Memory B cell (primary cell): Measurements from ENCODE around the gene COMMD2.

Source experiments
- ATAC-seq: fragments of 150-1000 bp; cut with Tn5 transposase; 2 replicates; pipeline ENCODE4 v1.10.0; 2021; ENCODE audit warnings: low read depth, mild to moderate bottlenecking, moderate library complexity
- DNase-seq, 2 donors: peaks; one replicate each; pipeline ENCODE4 v3.0.0; 2022; ENCODE audit warnings: low spot score in 2 of 2
- H3K27ac Mint-ChIP-seq: one replicate; pipeline ENCODE4 v1.8.0; 2022; ENCODE audit warnings: mild to moderate bottlenecking, moderate library complexity, mixed read lengths
- H3K27me3 Mint-ChIP-seq: one replicate; pipeline ENCODE4 v1.8.0; 2022; ENCODE audit warnings: mixed read lengths
- H3K36me3 Mint-ChIP-seq: one replicate; pipeline ENCODE4 v1.8.0; 2022; ENCODE audit warnings: mild to moderate bottlenecking, mixed read lengths
- H3K4me1 Mint-ChIP-seq: one replicate; pipeline ENCODE4 v1.8.0; 2022; ENCODE audit warnings: mixed read lengths
- H3K4me3 Mint-ChIP-seq: one replicate; pipeline ENCODE4 v1.8.0; 2022; ENCODE audit warnings: mild to moderate bottlenecking, moderate library complexity, mixed read lengths
- H3K9me3 Mint-ChIP-seq: one replicate; pipeline ENCODE4 v1.8.0; 2022; ENCODE audit warnings: mixed read lengths

COMMD2 gene

DNA sequence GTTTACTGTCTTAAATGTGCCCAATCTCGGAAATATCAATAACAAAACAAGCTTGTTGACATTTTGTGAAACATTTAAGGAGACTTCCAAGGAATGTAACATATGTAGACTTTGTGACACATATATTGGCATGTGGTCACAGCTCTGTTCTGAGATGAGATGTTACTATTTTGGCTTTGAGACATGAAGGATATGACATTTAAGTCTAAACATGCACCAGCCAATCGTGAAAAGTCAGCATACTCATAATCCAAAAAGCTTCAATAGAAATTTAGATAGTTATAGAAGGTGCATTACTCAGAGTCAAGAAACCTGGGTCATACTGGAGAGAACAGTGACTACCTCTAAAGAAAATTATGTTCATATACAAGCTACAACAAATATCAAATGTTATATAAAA, 13.4 kb downstream of the COMMD2 start:
- Mint-ChIP-seq H3K9me3 (no peaks in the 10 kb centered on the region), H3K4me3 (no peak overlapping the region), H3K4me1 (no peaks in the 10 kb centered on the region), H3K27ac (no peak overlapping the region), H3K27me3 (no peaks in the 10 kb centered on the region), H3K36me3 (peaks cover 12% of the 10 kb centered on the region)
- DNase-seq, result no peak
- no peak for ATAC-seq

DNA sequence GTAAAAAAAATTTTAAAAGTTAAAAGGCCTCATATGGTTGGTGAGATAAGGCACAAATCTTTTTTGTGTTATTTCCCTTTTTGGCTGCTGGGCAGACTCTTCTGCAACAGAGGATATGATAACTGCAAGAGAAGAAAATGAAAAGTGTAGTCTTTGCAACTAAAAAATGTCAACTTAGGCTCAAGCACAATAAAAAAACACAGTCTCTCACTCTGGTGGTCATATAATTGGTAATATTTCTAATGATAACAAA, 15.4 kb downstream of the COMMD2 start:
- H3K4me3 Mint-ChIP-seq, result no peak overlapping the region
- ATAC-seq (no peak), DNase-seq (no peak)
- H3K27me3 Mint-ChIP-seq, result no peaks in the 10 kb centered on the region
- no peak overlapping the region for H3K27ac Mint-ChIP-seq
- peaks cover 11% of the 10 kb centered on the region for H3K36me3 Mint-ChIP-seq
- H3K9me3 Mint-ChIP-seq, result no peaks in the 10 kb centered on the region
- no peaks in the 10 kb centered on the region for H3K4me1 Mint-ChIP-seq

DNA sequence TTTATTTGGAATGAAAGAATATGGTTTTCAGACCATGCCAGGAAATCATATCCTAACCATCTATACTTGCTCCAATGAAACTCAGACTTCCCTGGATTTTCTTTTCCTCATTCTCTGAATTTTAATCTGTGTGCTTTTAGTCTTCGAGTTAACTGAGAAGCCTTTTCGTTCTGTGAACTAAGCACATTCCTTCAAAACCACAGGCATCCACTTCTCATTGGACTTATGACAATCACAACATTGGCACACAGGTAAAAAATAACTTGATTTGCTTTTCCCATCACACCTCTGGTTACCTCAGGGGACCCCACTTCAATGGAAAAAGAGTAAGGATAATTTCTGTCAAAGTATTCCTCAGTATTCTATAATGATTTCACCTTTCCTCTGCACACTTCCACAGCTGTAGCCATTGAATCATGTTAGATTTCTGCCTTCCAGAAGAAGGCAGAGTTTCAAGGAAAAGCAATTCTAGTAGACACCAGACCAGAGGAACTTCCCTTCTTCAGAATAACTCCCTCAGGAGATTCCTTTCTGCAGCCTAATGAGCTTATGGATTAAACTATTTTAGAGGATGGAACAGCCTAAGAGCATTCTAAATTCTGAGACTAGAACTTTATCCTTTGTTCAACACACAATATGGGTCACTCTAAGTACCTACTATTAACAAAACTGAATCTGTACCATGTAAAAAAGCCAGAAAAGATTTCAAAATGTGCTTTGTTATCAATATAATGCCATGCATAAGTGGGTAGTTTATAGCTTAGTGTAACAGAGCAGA, 15.9 kb downstream of the COMMD2 start:
- Mint-ChIP-seq H3K27me3 (no peaks in the 10 kb centered on the region), H3K4me3 (no peak overlapping the region), H3K4me1 (no peaks in the 10 kb centered on the region), H3K27ac (no peak overlapping the region), H3K9me3 (no peaks in the 10 kb centered on the region), H3K36me3 (peaks cover 7% of the 10 kb centered on the region)
- ATAC-seq (no peak), DNase-seq (no peak)

DNA sequence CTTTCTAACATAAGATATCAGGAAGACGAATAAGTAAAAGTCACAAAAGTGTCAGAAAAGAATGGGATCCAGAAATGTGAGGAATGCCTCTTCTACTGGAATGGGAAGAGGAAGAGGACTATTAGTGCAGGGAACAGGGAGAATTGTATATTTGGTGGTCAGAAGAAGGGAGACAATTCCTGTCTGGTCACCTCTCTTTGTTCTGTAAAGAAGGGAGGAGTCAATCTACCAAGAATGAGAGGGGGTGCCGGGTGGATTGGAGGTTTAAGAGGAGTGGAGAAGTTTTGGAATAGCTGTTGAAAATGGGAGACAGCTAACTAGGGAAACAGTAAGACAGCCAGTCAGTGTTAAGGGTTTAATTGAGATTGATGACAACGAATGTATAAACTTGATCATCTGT, 20.1 kb downstream of the COMMD2 start:
- H3K4me3 Mint-ChIP-seq, result no peak overlapping the region
- ATAC-seq (no peak), DNase-seq (no peak)
- H3K27ac Mint-ChIP-seq, result no peak overlapping the region
- no peaks in the 10 kb centered on the region for H3K9me3 Mint-ChIP-seq
- no peaks in the 10 kb centered on the region for H3K27me3 Mint-ChIP-seq
- H3K4me1 Mint-ChIP-seq, result no peaks in the 10 kb centered on the region
- H3K36me3 Mint-ChIP-seq, result no peaks in the 10 kb centered on the region

DNA sequence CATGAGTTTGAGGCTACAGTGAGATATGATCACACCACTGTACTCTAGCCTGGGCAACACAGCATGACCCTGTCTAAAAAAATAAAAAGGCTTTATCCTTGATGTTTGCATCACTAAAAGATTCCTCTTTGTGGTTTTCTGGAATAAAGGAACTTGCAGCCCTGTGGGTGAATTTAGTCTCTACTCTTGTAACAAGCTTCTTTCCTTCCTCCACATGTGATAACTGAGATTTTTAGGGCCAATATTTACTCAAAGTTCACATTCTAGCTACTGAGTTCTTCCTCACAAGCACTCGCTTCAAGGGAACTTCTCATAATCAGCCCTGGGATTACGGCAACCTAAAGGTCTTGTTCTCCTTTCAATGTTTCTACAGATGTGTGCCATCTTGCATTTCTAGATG, 24.6 kb downstream of the COMMD2 start:
- Mint-ChIP-seq H3K9me3 (no peaks in the 10 kb centered on the region), H3K4me3 (no peak overlapping the region), H3K27me3 (no peaks in the 10 kb centered on the region), H3K36me3 (peaks cover 2% of the 10 kb centered on the region), H3K4me1 (no peaks in the 10 kb centered on the region), H3K27ac (no peak overlapping the region)
- no peak for DNase-seq
- no peak for ATAC-seq

DNA sequence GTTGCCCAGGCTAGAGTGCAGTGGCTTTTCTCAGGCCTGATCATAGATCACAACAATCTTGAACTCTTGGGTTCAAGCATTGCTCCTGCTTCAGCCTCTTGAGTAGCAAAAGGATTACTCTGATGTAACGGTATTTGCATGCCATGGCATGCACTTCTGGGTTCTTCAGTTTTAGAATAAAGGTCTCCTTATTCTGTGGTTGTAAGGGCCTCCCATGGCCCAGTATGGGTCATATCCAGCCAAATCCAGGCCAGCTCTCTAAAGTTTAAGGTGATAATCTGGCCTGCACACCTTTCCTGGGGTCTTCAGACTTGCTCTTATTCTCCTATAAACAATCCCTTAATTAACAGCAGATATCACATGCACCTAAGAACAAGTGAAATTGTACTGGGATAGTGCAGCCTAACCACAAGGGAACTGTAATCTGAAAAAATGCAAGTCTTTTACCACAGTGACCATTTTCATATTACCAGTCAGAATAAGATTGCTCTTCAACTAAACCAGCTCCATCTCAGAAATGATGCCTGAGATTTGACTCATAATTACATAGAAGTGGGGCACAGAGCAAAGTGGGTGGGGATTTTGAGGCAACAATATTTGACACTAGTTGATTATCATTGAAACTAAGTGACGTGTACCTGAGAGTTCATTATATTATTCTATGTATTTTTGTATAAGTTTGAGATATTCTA, 25.4 kb downstream of the COMMD2 start:
- ATAC-seq (no peak), DNase-seq (no peak)
- H3K36me3 Mint-ChIP-seq, result peaks cover 2% of the 10 kb centered on the region
- no peak overlapping the region for H3K4me3 Mint-ChIP-seq
- H3K9me3 Mint-ChIP-seq, result peaks cover 3% of the 10 kb centered on the region
- no peak overlapping the region for H3K27ac Mint-ChIP-seq
- H3K27me3 Mint-ChIP-seq, result no peaks in the 10 kb centered on the region
- H3K4me1 Mint-ChIP-seq, result no peaks in the 10 kb centered on the region

DNA sequence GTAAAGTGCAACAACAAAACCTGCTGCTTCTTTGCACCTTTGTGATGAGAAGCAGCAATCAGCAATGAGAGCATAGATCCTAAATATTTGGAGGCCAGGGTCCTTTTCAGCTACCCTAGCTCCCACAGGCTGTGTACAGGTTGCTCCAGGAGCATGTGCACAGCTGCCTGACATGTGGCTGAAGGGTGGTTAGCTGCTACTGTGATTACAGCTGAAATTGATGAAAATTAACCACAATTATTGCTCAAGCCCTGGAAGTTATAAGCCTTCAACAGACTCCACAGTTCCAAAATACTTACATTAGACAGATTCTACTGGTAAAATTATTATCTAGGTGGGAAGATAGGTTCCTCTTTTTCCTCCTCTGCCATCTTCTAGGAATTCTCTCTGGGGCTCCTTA, 28.5 kb downstream of the COMMD2 start:
- Mint-ChIP-seq H3K4me3 (no peak overlapping the region), H3K27me3 (no peaks in the 10 kb centered on the region)

DNA sequence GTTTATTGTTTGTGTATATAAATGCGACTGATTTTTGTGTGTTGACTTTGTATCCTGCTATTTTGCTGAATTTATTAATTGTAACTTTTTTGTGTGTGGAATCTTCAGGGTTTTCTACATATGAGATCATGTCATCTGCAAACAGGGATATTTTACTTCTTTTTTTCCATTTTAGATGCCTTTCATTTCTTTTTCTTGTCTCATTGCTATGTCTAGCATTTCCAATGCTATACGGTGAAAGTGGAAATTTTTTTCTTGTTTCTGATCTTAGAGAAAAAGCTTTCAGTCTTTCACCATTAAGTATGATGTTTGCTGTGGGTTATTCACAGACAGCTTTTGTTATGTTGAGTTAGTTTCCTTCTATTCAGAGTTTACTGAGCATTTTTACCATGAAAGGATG, 31.4 kb downstream of the COMMD2 start:
- H3K36me3 Mint-ChIP-seq, result peaks cover 2% of the 10 kb centered on the region
- no peak overlapping the region for H3K27ac Mint-ChIP-seq
- no peaks in the 10 kb centered on the region for H3K27me3 Mint-ChIP-seq
- no peak for DNase-seq
- H3K4me1 Mint-ChIP-seq, result peaks cover 3% of the 10 kb centered on the region
- peaks cover 6% of the 10 kb centered on the region for H3K9me3 Mint-ChIP-seq
- ATAC-seq, result no peak
- H3K4me3 Mint-ChIP-seq, result no peak overlapping the region

More for the DNA sequence above, 28.5 kb downstream of the COMMD2 start:
- no peak for DNase-seq
- Mint-ChIP-seq H3K27ac (no peak overlapping the region), H3K4me1 (no peaks in the 10 kb centered on the region), H3K36me3 (peaks cover 2% of the 10 kb centered on the region), H3K9me3 (peaks cover 6% of the 10 kb centered on the region)
- ATAC-seq, result no peak

DNA sequence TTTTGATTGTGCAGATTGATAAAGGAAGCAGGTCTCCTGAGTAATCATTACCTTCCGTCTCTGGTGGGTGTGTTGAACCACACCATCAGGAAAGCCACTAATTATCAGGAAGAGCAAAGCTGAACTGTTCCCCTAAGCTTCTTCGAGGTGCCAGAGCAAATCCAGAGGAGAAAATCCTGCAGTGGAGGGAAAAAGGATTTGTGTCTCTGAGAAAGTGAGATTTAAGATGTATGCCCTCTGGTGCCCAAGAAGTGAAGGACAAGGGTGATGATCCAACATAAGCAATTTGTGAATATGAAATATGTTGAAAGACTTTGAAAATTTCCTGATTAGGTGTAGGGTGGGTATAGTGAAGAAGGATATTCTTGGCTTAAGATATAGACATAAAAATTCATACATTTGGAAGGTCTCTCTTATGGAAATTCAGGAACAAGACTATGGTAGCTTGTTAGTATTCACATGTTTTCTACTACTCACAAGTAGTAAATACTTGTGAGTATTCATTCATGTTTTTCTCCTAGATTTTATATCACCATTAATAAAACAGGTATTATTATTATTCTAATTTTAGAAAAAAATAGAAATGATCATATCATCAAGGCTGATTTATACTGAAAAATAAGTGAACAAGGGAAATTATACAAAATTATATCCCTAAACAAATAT, 34.8 kb downstream of the COMMD2 start:
- DNase-seq (peak in 1 of 2 donors; percentile 14), ATAC-seq (no peak)
- Mint-ChIP-seq H3K4me1 (peaks cover 3% of the 10 kb centered on the region), H3K27me3 (no peaks in the 10 kb centered on the region), H3K9me3 (peaks cover 5% of the 10 kb centered on the region), H3K4me3 (peak overlapping the region; percentile 70), H3K36me3 (no peaks in the 10 kb centered on the region), H3K27ac (no peak overlapping the region)

DNA sequence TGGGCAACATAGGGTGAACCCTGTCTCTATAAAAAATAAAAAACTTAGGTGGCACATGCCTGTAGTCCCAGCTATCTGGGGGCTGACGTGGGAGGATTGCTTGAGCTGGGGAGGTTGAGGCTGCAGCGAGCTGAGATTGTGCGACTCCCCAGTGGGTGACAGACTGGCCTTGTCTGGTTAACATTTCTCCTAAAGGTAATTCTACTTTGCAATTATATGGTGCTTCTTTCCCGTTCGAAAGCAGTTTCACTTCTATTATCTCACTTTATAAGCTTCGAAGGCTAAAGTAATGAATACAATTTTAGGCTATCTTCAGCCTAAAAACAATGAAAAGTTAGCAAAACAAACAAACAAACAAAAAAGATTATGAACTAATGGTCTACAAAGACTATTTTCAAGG, 35.3 kb downstream of the COMMD2 start:
- ATAC-seq (no peak), DNase-seq (no peak)
- H3K27ac Mint-ChIP-seq, result no peak overlapping the region
- peaks cover 3% of the 10 kb centered on the region for H3K4me1 Mint-ChIP-seq
- H3K27me3 Mint-ChIP-seq, result no peaks in the 10 kb centered on the region
- H3K4me3 Mint-ChIP-seq, result peak overlapping the region; percentile 70
- peaks cover 3% of the 10 kb centered on the region for H3K9me3 Mint-ChIP-seq
- H3K36me3 Mint-ChIP-seq, result no peaks in the 10 kb centered on the region

DNA sequence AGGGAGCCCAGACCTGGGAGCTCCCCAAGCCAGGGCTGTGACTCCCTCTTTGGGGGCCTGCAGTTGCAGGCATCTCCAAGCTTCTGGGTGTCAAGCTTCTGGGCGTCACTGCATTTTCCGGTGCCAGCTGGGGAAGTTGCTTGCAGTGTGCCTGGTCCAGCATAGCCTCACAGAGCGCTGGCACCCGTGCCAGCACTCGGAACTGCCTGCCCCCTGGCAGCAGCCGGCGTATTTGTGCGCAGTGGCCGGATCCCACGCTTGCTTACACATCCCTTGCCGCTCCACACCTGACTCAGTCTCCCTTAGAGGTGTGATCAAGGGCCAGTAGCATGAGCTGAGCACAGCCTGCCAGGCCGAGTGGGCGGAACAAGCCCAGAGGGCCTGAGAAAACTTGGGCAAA, 37.0 kb downstream of the COMMD2 start:
- H3K4me1 Mint-ChIP-seq, result peaks cover 3% of the 10 kb centered on the region
- ATAC-seq (no peak), DNase-seq (no peak)
- no peak overlapping the region for H3K4me3 Mint-ChIP-seq
- H3K27ac Mint-ChIP-seq, result no peak overlapping the region
- H3K27me3 Mint-ChIP-seq, result no peaks in the 10 kb centered on the region
- H3K36me3 Mint-ChIP-seq, result no peaks in the 10 kb centered on the region
- no peaks in the 10 kb centered on the region for H3K9me3 Mint-ChIP-seq

DNA sequence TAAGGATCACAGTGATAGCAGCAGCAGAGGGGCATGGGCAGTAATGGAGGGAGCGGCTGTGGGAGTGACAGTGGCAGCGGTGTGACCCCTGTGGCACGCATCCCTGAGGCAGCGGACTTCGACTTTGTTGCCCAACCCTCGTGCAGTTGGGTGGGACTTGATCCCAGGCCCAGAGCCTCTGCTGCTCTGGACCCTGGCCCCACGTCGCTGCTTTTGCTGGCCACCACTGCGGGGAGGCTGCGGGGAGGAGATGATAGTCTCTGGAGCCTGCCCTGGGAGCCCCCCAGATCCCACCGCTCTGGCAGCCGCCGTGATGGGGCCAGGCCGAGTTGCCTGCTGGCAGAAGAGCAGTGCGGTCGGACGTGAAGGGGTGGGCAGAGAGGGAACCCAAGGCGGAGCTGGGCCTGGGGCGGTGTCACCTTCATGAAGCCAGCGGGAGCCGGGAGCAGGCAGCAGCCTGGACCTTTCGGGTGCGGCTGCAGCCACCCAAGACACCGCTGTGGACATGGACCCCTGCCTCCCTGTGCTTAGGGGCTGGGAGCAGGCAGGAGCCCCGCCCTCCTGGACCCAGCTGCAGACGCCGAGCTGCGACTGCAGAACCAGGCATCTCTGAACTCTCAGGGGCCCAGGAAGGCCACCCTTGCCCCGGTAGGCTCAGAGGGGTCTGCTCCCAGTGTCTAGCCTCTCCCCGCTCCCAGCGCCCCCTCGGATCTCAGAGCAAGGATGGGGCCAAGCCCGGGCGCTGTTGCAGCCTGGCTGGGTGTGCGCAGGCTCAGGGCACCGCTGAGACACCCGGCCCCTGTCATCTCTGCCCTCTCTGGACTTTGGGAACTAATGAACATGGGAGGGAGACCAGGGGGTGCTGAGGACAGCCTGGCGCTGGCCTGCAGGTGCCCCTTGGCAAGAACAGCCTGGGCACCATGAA, 38.3 kb downstream of the COMMD2 start:
- ATAC-seq (no peak), DNase-seq (no peak)
- Mint-ChIP-seq H3K36me3 (no peaks in the 10 kb centered on the region), H3K27me3 (no peaks in the 10 kb centered on the region), H3K9me3 (no peaks in the 10 kb centered on the region), H3K4me1 (peaks cover 3% of the 10 kb centered on the region), H3K27ac (no peak overlapping the region), H3K4me3 (no peak overlapping the region)

DNA sequence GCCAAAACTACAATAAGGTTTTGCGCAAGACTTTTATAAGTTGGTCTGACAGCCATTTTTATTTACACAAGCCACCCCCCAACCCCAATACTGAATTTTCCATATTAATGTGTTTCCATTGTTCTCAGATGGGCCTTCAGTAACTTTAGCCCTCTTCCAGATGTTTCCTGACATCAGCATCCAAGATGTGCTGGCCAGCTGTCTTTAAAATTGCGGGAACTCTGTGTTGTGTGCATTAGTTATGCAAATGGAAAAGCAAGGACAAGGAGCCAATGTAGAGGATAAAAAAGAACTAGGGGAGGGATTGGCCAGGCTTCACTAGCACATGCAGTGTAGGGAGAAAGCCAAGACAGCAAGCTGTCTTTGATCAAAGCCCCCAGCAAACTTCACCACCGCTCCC, 45.4 kb downstream of the COMMD2 start:
- no peak overlapping the region for H3K27ac Mint-ChIP-seq
- no peak overlapping the region for H3K4me3 Mint-ChIP-seq
- no peak for ATAC-seq
- H3K9me3 Mint-ChIP-seq, result no peaks in the 10 kb centered on the region
- H3K27me3 Mint-ChIP-seq, result no peaks in the 10 kb centered on the region
- H3K4me1 Mint-ChIP-seq, result peaks cover 2% of the 10 kb centered on the region
- no peak for DNase-seq
- H3K36me3 Mint-ChIP-seq, result no peaks in the 10 kb centered on the region

DNA sequence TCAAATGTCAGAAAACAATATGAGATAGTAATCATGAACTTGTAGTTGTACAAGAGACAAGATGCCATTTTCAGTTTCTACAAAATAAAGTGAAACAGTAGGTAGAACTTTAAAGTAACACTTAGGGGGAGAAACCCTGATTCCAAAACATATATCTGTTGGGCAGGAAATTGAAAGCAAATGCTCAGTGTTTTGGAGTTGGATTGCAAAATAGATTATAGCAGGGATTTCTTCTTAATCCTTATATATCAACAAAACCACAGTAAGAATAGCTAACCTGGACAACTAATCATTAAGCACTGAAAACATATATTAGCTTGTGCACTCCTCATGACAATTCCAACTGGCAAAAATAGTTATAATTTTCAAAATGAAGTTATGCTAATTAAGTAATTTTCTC, 46.9 kb downstream of the COMMD2 start:
- ATAC-seq, result no peak
- H3K36me3 Mint-ChIP-seq, result no peaks in the 10 kb centered on the region

More for the DNA sequence above, 46.9 kb downstream of the COMMD2 start:
- no peak for DNase-seq
- Mint-ChIP-seq H3K9me3 (no peaks in the 10 kb centered on the region), H3K27me3 (no peaks in the 10 kb centered on the region), H3K4me1 (peaks cover 5% of the 10 kb centered on the region), H3K4me3 (no peak overlapping the region), H3K27ac (no peak overlapping the region)
